OCI-LY7 (cell line): ENCODE measurements around the gene STOX2. TPM values are rescaled to one million over a fixed set of nuclear protein-coding genes. Genes with fewer than 3 reads are reported as not detected.

Source experiments
- BruUV-seq: library from RNA; stranded (reverse); fragments of 400-500 nt; replicated peaks from 2 replicates; lab custom pipeline; 2021; lab: Mats Ljungman, UMichigan
- CTCF ChIA-PET: fragments of 300-600 bp; sonication (Branson Sonifier 250); formaldehyde crosslinking; loops from one replicate; lab custom pipeline; 2022; ENCODE audit warnings: antibody characterized with exemption; ENCODE audit not compliant: unreplicated experiment; lab: Charles Lee
- POLR2A ChIA-PET: fragments of 300-600 bp; sonication (Branson Sonifier 250); formaldehyde crosslinking; loops from one replicate; lab custom pipeline; 2022; ENCODE audit warnings: antibody characterized with exemption; lab: Charles Lee
- DNase-seq: peaks from one replicate; pipeline ENCODE4 v3.0.0-alpha.2; 2015; ENCODE audit warnings: low spot score
- H2AFZ ChIP-seq: fragments of 200-600 bp; sonication (generic), shearing (Covaris generic); 2 replicates; pipeline ENCODE4 v1.6.1; 2014; ENCODE audit warnings: mild to moderate bottlenecking, antibody characterized with exemption, low read length, moderate library complexity
- H3K27ac ChIP-seq: fragments of 200-600 bp; sonication (generic); 2 replicates; pipeline ENCODE4 v1.5.1; 2014; ENCODE audit warnings: mixed run types, low read depth, mild to moderate bottlenecking, moderate library complexity, low read length, inconsistent platforms; ENCODE audit not compliant: poor library complexity, severe bottlenecking
- H3K36me3 ChIP-seq: fragments of 200-600 bp; sonication (generic); 2 replicates; pipeline ENCODE4 v1.6.1; 2014; ENCODE audit warnings: mild to moderate bottlenecking, antibody characterized with exemption, low read length, moderate library complexity, mixed read lengths; ENCODE audit not compliant: insufficient read depth
- H3K4me1 ChIP-seq: fragments of 200-600 bp; sonication (generic); 2 replicates; pipeline ENCODE4 v1.5.1; 2014; ENCODE audit warnings: mild to moderate bottlenecking, low read length; ENCODE audit not compliant: insufficient read depth, poor library complexity, severe bottlenecking
- H3K4me2 ChIP-seq: fragments of 200-600 bp; sonication (generic); 2 replicates; pipeline ENCODE4 v1.6.1; 2014; ENCODE audit warnings: mild to moderate bottlenecking, low read length
- H3K4me3 ChIP-seq: fragments of 200-600 bp; sonication (generic); 2 replicates; pipeline ENCODE4 v1.5.1; 2014; ENCODE audit warnings: mild to moderate bottlenecking, low read depth, low read length; ENCODE audit not compliant: poor library complexity, severe bottlenecking
- H3K79me2 ChIP-seq: fragments of 200-600 bp; sonication (generic); 2 replicates; pipeline ENCODE4 v1.6.1; 2016; ENCODE audit warnings: low read depth, mild to moderate bottlenecking, low read length, moderate library complexity, mixed read lengths; ENCODE audit not compliant: insufficient read depth
- H3K9me2 ChIP-seq: fragments of 200-600 bp; sonication (generic); 2 replicates; pipeline ENCODE4 v1.6.1; 2016; ENCODE audit warnings: mild to moderate bottlenecking, low read length, mixed read lengths; ENCODE audit not compliant: insufficient read depth
- H3K9me3 ChIP-seq: fragments of 200-600 bp; sonication (generic); 2 replicates; pipeline ENCODE4 v1.6.1; 2014; ENCODE audit warnings: mild to moderate bottlenecking, mixed run types, low read length, mixed read lengths
- H4K20me1 ChIP-seq: fragments of 200-600 bp; sonication (generic); 2 replicates; pipeline ENCODE4 v1.6.1; 2014; ENCODE audit warnings: mild to moderate bottlenecking, antibody characterized with exemption, low read length, moderate library complexity, mixed read lengths; ENCODE audit not compliant: insufficient read depth
- EZH2phosphoT487 ChIP-seq: fragments of 200-600 bp; sonication (generic); IDR thresholded peaks from 2 replicates; pipeline ENCODE4 v1.6.1; 2018; ENCODE audit warnings: low read depth, borderline replicate concordance, mild to moderate bottlenecking, mixed run types, antibody characterized with exemption, low read length, moderate library complexity, mixed read lengths
- intact Hi-C: fragments of 100-400 bp; cut with micrococcal nuclease; formaldehyde crosslinking; loops from one replicate; pipeline ENCODE4 v1.10.0; 2022; ENCODE audit not compliant: unreplicated experiment
- total RNA-seq, 2 experiments: library from RNA; depleted of rRNA in 1 of 2; stranded (reverse); fragments of >200 nt in 1 of 2; shearing (Covaris generic) in 1 of 2; gene quantifications; 2 replicates each; pipeline ENCODE4 v1.2.3, GENCODE V29; 2014 to 2022
- TF ChIP-seq, protein P1 (sequence below): fragments of 200-600 bp; sonication (generic); conservative IDR thresholded peaks from 2 replicates; pipeline ENCODE4 v1.5.1; 2014; ENCODE audit warnings: mild to moderate bottlenecking, antibody characterized with exemption, low read length, moderate library complexity, mixed read lengths

The STOX2 gene
- total RNA-seq, 2 experiments from 2014 or later: 0.38 TPM; not detected in 1

DNA sequence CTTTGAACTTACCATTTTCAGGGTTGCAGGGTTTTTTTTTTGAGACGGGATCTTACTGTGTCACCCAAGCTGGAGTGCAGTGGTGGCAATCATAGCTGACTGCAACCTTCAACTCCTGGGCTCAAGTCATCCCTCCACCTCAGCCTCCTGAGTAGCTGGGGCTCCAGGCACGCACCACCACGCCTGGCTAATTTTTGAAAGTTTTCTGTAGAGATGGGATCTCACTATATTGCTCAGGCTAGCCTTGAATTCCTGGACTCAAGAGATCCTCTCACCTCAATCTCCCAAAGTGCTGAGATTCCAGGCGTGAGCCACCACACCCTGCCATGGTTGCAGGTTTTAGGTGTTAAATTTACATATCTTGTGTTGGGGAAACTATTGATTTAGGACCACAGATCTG, 64.5 kb downstream of the STOX2 start:
- Histone ChIP-seq H3K9me2 (no peaks in the 10 kb centered on the region), H3K9me3 (no peaks in the 10 kb centered on the region), H3K79me2 (no peaks in the 10 kb centered on the region), H3K4me3 (no peak overlapping the region), H4K20me1 (no peaks in the 10 kb centered on the region), H3K4me2 (no peak overlapping the region), H2AFZ (no peak overlapping the region), H3K27ac (no peak overlapping the region), H3K4me1 (no peaks in the 10 kb centered on the region), H3K36me3 (no peaks in the 10 kb centered on the region)
- POLR2A ChIA-PET: interaction anchor here (0.6 to 0.7 kb wide), 2 partner anchors 45 to 826 kb away, joined by 3 read pairs; no protein-coding TSS in a partner anchor
- no peak for DNase-seq
- intact Hi-C loops: no loop called here
- TF ChIP-seq, protein P1, sequence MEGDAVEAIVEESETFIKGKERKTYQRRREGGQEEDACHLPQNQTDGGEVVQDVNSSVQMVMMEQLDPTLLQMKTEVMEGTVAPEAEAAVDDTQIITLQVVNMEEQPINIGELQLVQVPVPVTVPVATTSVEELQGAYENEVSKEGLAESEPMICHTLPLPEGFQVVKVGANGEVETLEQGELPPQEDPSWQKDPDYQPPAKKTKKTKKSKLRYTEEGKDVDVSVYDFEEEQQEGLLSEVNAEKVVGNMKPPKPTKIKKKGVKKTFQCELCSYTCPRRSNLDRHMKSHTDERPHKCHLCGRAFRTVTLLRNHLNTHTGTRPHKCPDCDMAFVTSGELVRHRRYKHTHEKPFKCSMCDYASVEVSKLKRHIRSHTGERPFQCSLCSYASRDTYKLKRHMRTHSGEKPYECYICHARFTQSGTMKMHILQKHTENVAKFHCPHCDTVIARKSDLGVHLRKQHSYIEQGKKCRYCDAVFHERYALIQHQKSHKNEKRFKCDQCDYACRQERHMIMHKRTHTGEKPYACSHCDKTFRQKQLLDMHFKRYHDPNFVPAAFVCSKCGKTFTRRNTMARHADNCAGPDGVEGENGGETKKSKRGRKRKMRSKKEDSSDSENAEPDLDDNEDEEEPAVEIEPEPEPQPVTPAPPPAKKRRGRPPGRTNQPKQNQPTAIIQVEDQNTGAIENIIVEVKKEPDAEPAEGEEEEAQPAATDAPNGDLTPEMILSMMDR: no peak
- TF ChIP-seq EZH2phosphoT487: no peak
- CTCF ChIA-PET: no interaction called here
- BruUV-seq: no TSS peak

DNA sequence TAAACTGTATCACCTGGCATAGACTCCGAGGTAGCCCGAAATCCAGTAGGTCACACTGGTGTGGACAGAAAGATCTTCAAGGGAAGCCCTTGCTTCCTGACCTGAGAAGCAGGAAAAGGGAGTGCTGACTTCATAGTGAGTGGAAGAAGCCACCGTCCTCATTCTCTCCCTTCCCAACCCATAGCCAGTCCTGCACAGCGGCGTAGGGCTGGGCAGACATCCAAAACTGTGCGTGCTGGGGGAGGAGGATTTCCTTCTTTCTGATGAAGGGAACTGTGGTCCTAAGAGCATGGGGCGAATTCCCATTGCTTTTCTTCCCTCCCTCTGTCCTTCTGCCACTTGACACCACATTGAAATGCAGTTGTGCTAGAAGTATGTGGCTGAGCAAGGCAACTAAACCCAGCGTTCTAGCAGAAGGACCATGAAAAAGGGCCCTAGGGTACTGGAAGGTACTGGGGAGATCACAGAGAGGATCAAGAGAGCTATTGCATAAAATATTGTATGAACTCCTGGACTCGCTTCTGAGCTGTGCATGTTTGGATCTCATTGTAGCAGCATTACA, 66.9 kb downstream of the STOX2 start:
- H2AFZ ChIP-seq: no peak overlapping the region
- no peak overlapping the region for H3K4me2 ChIP-seq
- no peaks in the 10 kb centered on the region for H3K9me2 ChIP-seq
- H3K36me3 ChIP-seq: no peaks in the 10 kb centered on the region
- H3K79me2 ChIP-seq: no peaks in the 10 kb centered on the region
- H4K20me1 ChIP-seq: no peaks in the 10 kb centered on the region
- DNase-seq: no peak
- ChIA-PET POLR2A (interaction anchor here (1.1 kb wide), 1 partner anchor 21 kb away, joined by 4 read pairs; no protein-coding TSS in a partner anchor), CTCF (no interaction called here)
- no peaks in the 10 kb centered on the region for H3K9me3 ChIP-seq
- H3K4me1 ChIP-seq: no peaks in the 10 kb centered on the region
- H3K27ac ChIP-seq: no peak overlapping the region
- no peak for TF ChIP-seq EZH2phosphoT487
- TF ChIP-seq, protein P1: no peak
- no TSS peak for BruUV-seq
- intact Hi-C loops: no loop called here
- no peak overlapping the region for H3K4me3 ChIP-seq

DNA sequence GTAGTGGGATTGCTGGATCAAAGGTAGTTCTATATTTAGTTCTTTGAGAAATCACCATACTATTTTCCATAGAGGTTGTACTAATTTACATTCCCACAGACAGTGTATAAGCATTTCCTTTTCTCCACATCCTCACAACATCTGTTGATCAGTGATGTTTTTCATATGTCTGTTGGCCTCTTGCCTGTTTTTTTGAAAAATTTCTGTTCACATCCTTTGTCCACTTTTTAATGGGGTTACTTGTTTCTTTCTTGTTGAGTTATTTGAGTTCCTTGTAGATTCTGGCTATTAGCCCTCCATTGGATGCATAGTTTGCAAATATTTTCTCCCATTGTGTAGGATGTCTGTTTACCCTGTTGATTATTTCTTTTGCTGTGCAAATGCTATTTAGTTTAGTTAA, 72.6 kb downstream of the STOX2 start:
- intact Hi-C loops: no loop called here
- TF ChIP-seq, protein P1: no peak
- TF ChIP-seq EZH2phosphoT487: no peak
- Histone ChIP-seq H3K4me2 (no peak overlapping the region), H3K79me2 (no peaks in the 10 kb centered on the region), H4K20me1 (no peaks in the 10 kb centered on the region), H2AFZ (no peak overlapping the region), H3K36me3 (no peaks in the 10 kb centered on the region), H3K4me1 (no peaks in the 10 kb centered on the region), H3K27ac (no peak overlapping the region), H3K4me3 (no peak overlapping the region), H3K9me2 (no peaks in the 10 kb centered on the region), H3K9me3 (no peaks in the 10 kb centered on the region)
- no peak for DNase-seq
- BruUV-seq: no TSS peak
- ChIA-PET CTCF (no interaction called here), POLR2A (no interaction called here)
